Activated gamma-delta T cell (primary cell): ENCODE results near the gene ZNF652.
"Not testable (repeated sequence)": the region's sequence is repeated elsewhere in the genome, so short reads cannot be mapped to it uniquely, and the experiment has no call there.

Experiments
- DNase-seq: peaks from one replicate; lab custom pipeline; 2025; lab: John Stamatoyannopoulos, UW

The ZNF652 gene

GRCh38 chr17:49315551-49316257 is 46.3 kb downstream of the ZNF652 start:
- no peak for DNase-seq

GRCh38 chr17:49312722-49313121 is 49.3 kb downstream of the ZNF652 start:
- DNase-seq = no peak

- no peak for DNase-seq
These were observed 62.1 kb downstream of the ZNF652 start for GRCh38 chr17:49299996-49300395.

- no peak for DNase-seq
These were observed 63.6 kb downstream of the ZNF652 start for GRCh38 chr17:49298371-49298976.

- DNase-seq = no peak
These were observed 64.9 kb downstream of the ZNF652 start for GRCh38 chr17:49297141-49297540.

- DNase-seq = no peak
These were observed 67.9 kb downstream of the ZNF652 start for GRCh38 chr17:49294122-49294521.

- DNase-seq = no peak
These were observed 69.1 kb downstream of the ZNF652 start for GRCh38 chr17:49292901-49293300.

GRCh38 chr17:49291929-49292328 is 70.1 kb downstream of the ZNF652 start:
- DNase-seq = no peak

- DNase-seq = no peak
These were observed 71.2 kb downstream of the ZNF652 start for GRCh38 chr17:49290690-49291359.

GRCh38 chr17:49288388-49288787 is 73.7 kb downstream of the ZNF652 start:
- DNase-seq = no peak

- DNase-seq = no peak
These were observed 74.6 kb downstream of the ZNF652 start for GRCh38 chr17:49287481-49287880.

- not testable (repeated sequence) for DNase-seq
These were observed 75.6 kb downstream of the ZNF652 start for GRCh38 chr17:49286261-49286973.

GRCh38 chr17:49285716-49286115 is 76.3 kb downstream of the ZNF652 start:
- DNase-seq = no peak

GRCh38 chr17:49280918-49281317 is 81.1 kb downstream of the ZNF652 start:
- DNase-seq = no peak

GRCh38 chr17:49280061-49280460 is 82.0 kb downstream of the ZNF652 start:
- no peak for DNase-seq

- not testable (repeated sequence) for DNase-seq
These were observed 82.6 kb downstream of the ZNF652 start for GRCh38 chr17:49279263-49280015.

GRCh38 chr17:49278076-49278475 is 84.0 kb downstream of the ZNF652 start:
- DNase-seq = no peak

- DNase-seq = no peak
These were observed 84.4 kb downstream of the ZNF652 start for GRCh38 chr17:49277638-49278037.

GRCh38 chr17:49275981-49276380 is 86.1 kb downstream of the ZNF652 start:
- DNase-seq = not testable (repeated sequence)

GRCh38 chr17:49269356-49269755 is 92.7 kb downstream of the ZNF652 start:
- no peak for DNase-seq

GRCh38 chr17:49267912-49268311 is 94.1 kb downstream of the ZNF652 start:
- no peak for DNase-seq

GRCh38 chr17:49266233-49266632 is 95.8 kb downstream of the ZNF652 start:
- no peak for DNase-seq
